Central memory CD8-positive, alpha-beta T cell (primary cell): Measurements from ENCODE around the gene NLGN4X.
"Not testable (repeated sequence)": the region's sequence is repeated elsewhere in the genome, so short reads cannot be mapped to it uniquely, and the experiment has no call there.

Experiments
- ATAC-seq: fragments of 150-1000 bp; cut with Tn5 transposase; replicated peaks from 2 replicates; pipeline ENCODE4 v1.10.0; 2022; ENCODE audit warnings: mild to moderate bottlenecking, moderate FRiP score, moderate number of reproducible peaks; ENCODE audit not compliant: poor library complexity, severe bottlenecking; ENCODE audit errors: extremely low read depth
- DNase-seq, 2 donors: peaks; one replicate each; pipeline ENCODE4 v3.0.0; 2021; ENCODE audit warnings: low spot score in 2 of 2
- H3K27ac Mint-ChIP-seq: one replicate; pipeline ENCODE4 v1.8.0; 2022; ENCODE audit warnings: low read depth, mild to moderate bottlenecking, moderate library complexity, mixed read lengths
- H3K27me3 Mint-ChIP-seq: one replicate; pipeline ENCODE4 v1.8.0; 2022; ENCODE audit warnings: mixed read lengths
- H3K36me3 Mint-ChIP-seq: one replicate; pipeline ENCODE4 v1.8.0; 2022; ENCODE audit warnings: mild to moderate bottlenecking, moderate library complexity, mixed read lengths; ENCODE audit not compliant: insufficient read depth
- H3K4me1 Mint-ChIP-seq: one replicate; pipeline ENCODE4 v1.8.0; 2022; ENCODE audit warnings: mixed read lengths
- H3K4me3 Mint-ChIP-seq: one replicate; pipeline ENCODE4 v1.8.0; 2022; ENCODE audit warnings: mild to moderate bottlenecking, moderate library complexity, mixed read lengths
- H3K9me3 Mint-ChIP-seq: one replicate; pipeline ENCODE4 v1.8.0; 2022; ENCODE audit warnings: mixed read lengths

Gene NLGN4X

GRCh38 chrX:5971300-5971699 is 257.4 kb downstream of the NLGN4X start:
- no peak for ATAC-seq
- no peak overlapping the region for H3K4me3 Mint-ChIP-seq
- no peaks in the 10 kb centered on the region for H3K9me3 Mint-ChIP-seq
- H3K4me1 Mint-ChIP-seq = no peaks in the 10 kb centered on the region
- H3K27ac Mint-ChIP-seq = no peak overlapping the region
- no peaks in the 10 kb centered on the region for H3K27me3 Mint-ChIP-seq
- no peak for DNase-seq
- no peaks in the 10 kb centered on the region for H3K36me3 Mint-ChIP-seq

- DNase-seq (no peak), ATAC-seq (no peak)
- no peaks in the 10 kb centered on the region for H3K9me3 Mint-ChIP-seq
- no peaks in the 10 kb centered on the region for H3K4me1 Mint-ChIP-seq
- H3K4me3 Mint-ChIP-seq = no peak overlapping the region
- H3K27me3 Mint-ChIP-seq = no peaks in the 10 kb centered on the region
- H3K27ac Mint-ChIP-seq = no peak overlapping the region
- no peaks in the 10 kb centered on the region for H3K36me3 Mint-ChIP-seq
Observed at GRCh38 chrX:5965406-5965805, 263.3 kb downstream of the NLGN4X start.

DNA sequence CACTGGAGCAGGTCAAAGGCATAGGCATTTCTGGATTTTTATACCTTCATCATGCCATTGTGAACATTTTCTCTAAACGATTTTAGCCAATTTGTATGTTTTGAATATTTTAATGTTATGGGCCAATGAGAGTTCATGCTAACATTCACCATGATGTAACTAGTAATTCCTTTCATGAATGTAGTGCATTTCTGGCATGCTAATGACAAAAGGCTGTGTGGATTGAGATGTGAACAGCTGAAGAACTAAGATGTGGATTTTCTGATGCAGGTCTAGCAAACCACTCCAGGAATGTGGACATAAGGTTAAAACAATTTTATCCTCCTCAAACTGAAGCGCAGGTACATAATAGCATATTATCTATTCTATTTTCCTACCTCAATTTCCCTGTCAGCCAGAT is 269.4 kb downstream of the NLGN4X start:
- Mint-ChIP-seq H3K36me3 (no peaks in the 10 kb centered on the region), H3K4me3 (no peak overlapping the region), H3K27me3 (no peaks in the 10 kb centered on the region), H3K4me1 (no peaks in the 10 kb centered on the region), H3K9me3 (peaks cover 5% of the 10 kb centered on the region), H3K27ac (no peak overlapping the region)
- DNase-seq (no peak), ATAC-seq (no peak)

DNA sequence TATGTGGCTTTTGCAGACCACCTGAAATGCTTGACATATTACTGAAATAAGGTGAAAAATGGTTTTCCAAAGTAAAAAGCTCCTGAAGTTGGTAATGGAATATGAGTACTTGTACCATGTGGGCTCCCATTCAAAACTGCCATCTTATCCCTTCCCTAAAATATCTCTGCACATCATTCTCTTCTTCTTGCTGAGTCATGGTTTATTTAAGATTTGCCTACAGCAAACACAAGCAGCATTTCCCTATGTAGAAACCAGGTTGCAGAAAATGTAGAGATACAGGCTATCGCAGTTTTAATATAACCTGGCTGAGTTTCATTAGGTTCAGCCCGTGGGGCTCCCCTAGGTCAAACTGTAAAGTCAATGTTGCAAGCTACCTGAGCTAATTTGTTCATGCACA is 270.1 kb downstream of the NLGN4X start:
- no peak for ATAC-seq
- H3K27me3 Mint-ChIP-seq = no peaks in the 10 kb centered on the region

DNA sequence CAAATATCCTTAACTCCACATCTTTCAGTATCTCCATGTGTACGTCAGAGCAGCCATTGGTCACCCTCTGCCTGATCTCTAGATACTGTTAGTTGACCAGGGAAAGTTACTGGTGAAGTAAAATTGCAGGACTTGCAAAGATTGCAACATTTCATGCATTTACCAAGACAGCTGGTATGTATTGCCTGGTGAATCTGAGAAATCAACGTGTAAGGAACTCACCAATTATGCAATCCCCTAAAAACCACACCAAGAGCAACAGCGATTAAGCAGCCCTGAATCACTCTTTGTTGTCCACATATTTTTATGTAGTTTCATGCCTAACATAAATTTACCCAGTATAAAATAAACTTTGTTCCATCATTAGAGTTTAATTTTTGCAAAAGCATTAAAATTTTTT is 271.2 kb downstream of the NLGN4X start:
- no peaks in the 10 kb centered on the region for H3K27me3 Mint-ChIP-seq
- no peak for ATAC-seq
- H3K4me3 Mint-ChIP-seq = no peak overlapping the region
- H3K36me3 Mint-ChIP-seq = no peaks in the 10 kb centered on the region
- H3K9me3 Mint-ChIP-seq = peaks cover 5% of the 10 kb centered on the region
- H3K27ac Mint-ChIP-seq = no peak overlapping the region
- H3K4me1 Mint-ChIP-seq = no peaks in the 10 kb centered on the region
- DNase-seq = no peak

More for the DNA sequence above, 270.1 kb downstream of the NLGN4X start:
- DNase-seq = no peak
- no peaks in the 10 kb centered on the region for H3K4me1 Mint-ChIP-seq
- no peaks in the 10 kb centered on the region for H3K36me3 Mint-ChIP-seq
- H3K27ac Mint-ChIP-seq = no peak overlapping the region
- peaks cover 5% of the 10 kb centered on the region for H3K9me3 Mint-ChIP-seq
- H3K4me3 Mint-ChIP-seq = no peak overlapping the region

DNA sequence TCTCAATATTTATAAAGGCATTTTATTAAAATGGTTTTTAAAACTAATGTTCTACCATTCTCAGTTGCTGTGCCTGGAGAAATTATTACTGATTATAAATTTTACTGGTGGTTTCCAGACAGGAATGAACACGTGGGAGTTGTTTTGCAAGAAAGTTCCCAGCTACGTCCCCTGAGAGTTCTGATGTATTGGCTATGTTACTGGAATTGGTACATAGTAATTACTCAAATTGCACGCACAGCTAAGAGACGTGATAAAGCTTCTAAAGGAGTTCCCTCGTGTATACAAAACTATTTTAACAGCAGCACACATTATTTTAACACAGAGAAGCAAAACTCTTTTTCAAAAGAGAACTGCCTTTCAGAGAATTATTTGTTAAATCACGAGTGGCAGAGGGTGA is 292.2 kb downstream of the NLGN4X start:
- no peaks in the 10 kb centered on the region for H3K27me3 Mint-ChIP-seq
- H3K4me1 Mint-ChIP-seq = no peaks in the 10 kb centered on the region

GRCh38 chrX:5928224-5928623 is 300.4 kb downstream of the NLGN4X start:
- Mint-ChIP-seq H3K27ac (no peak overlapping the region), H3K9me3 (peaks cover 5% of the 10 kb centered on the region), H3K4me3 (no peak overlapping the region), H3K4me1 (no peaks in the 10 kb centered on the region), H3K27me3 (no peaks in the 10 kb centered on the region), H3K36me3 (no peaks in the 10 kb centered on the region)
- ATAC-seq (no peak), DNase-seq (no peak)

More for the DNA sequence above, 292.2 kb downstream of the NLGN4X start:
- DNase-seq = no peak
- H3K27ac Mint-ChIP-seq = no peak overlapping the region
- H3K9me3 Mint-ChIP-seq = peaks cover 11% of the 10 kb centered on the region
- no peak overlapping the region for H3K4me3 Mint-ChIP-seq
- no peak for ATAC-seq
- no peaks in the 10 kb centered on the region for H3K36me3 Mint-ChIP-seq

DNA sequence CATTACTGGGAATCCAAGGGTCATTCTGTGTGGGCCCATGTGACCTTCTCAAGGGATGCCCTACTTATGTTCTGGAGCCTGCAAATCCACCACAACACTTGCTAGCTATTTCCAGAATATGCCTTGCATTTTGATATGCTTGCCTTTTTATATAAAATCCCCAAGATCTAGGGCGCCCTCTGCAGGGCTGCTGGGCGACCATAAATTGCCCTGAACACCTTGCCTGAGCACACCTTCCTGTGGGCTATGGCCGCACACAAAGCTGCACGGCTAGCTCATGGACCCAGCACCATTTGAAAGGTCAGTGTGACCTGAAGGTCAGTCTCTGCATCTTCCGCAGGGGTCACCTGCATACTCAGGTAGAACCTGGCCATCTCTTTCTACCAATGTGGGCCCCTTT is 311.7 kb downstream of the NLGN4X start:
- ATAC-seq = no peak
- Mint-ChIP-seq H3K27me3 (no peaks in the 10 kb centered on the region), H3K27ac (no peak overlapping the region), H3K4me3 (no peak overlapping the region), H3K4me1 (no peaks in the 10 kb centered on the region), H3K9me3 (peaks cover 5% of the 10 kb centered on the region), H3K36me3 (no peaks in the 10 kb centered on the region)
- no peak for DNase-seq

- DNase-seq = no peak
- no peaks in the 10 kb centered on the region for H3K4me1 Mint-ChIP-seq
- no peaks in the 10 kb centered on the region for H3K27me3 Mint-ChIP-seq
- H3K36me3 Mint-ChIP-seq = no peaks in the 10 kb centered on the region
- peaks cover 5% of the 10 kb centered on the region for H3K9me3 Mint-ChIP-seq
- ATAC-seq = no peak
- no peak overlapping the region for H3K4me3 Mint-ChIP-seq
- H3K27ac Mint-ChIP-seq = no peak overlapping the region
Observed at GRCh38 chrX:5915783-5916182, 312.9 kb downstream of the NLGN4X start.

GRCh38 chrX:5907207-5907606 is 321.5 kb downstream of the NLGN4X start:
- ATAC-seq (no peak), DNase-seq (no peak)
- H3K27ac Mint-ChIP-seq = no peak overlapping the region
- no peaks in the 10 kb centered on the region for H3K9me3 Mint-ChIP-seq
- H3K36me3 Mint-ChIP-seq = no peaks in the 10 kb centered on the region
- H3K27me3 Mint-ChIP-seq = no peaks in the 10 kb centered on the region
- H3K4me1 Mint-ChIP-seq = no peaks in the 10 kb centered on the region
- H3K4me3 Mint-ChIP-seq = no peak overlapping the region

GRCh38 chrX:5903586-5904190 is 325.0 kb downstream of the NLGN4X start:
- H3K27me3 Mint-ChIP-seq, H3K4me1 Mint-ChIP-seq, ATAC-seq: not testable (repeated sequence)

DNA sequence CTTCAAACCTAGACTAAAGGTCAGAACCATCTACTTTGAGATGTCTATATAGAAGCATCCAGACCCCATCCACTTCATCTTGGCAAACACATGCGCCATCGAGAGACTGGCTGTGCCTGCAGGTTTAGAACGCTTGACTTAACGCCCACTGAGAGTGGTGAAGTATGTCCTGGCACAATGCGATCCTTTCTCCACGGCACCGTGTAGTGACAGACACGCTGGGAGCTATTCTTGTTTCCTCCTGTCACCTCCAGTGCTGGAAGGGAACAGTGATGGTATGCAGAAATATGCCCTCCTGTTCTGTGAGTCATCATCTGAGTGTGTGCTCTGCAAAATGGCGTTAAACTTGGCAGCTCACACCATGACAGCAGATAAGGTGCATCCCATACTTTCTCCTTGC is 330.2 kb downstream of the NLGN4X start:
- H3K4me3 Mint-ChIP-seq = no peak overlapping the region
- H3K4me1 Mint-ChIP-seq = no peaks in the 10 kb centered on the region
- H3K9me3 Mint-ChIP-seq = peaks cover 4% of the 10 kb centered on the region
- DNase-seq (no peak), ATAC-seq (no peak)
- H3K36me3 Mint-ChIP-seq = no peaks in the 10 kb centered on the region
- no peak overlapping the region for H3K27ac Mint-ChIP-seq
- H3K27me3 Mint-ChIP-seq = no peaks in the 10 kb centered on the region

More at GRCh38 chrX:5903586-5904190, 325.0 kb downstream of the NLGN4X start:
- DNase-seq, H3K4me3 Mint-ChIP-seq, H3K9me3 Mint-ChIP-seq, H3K27ac Mint-ChIP-seq, H3K36me3 Mint-ChIP-seq: not testable (repeated sequence)

DNA sequence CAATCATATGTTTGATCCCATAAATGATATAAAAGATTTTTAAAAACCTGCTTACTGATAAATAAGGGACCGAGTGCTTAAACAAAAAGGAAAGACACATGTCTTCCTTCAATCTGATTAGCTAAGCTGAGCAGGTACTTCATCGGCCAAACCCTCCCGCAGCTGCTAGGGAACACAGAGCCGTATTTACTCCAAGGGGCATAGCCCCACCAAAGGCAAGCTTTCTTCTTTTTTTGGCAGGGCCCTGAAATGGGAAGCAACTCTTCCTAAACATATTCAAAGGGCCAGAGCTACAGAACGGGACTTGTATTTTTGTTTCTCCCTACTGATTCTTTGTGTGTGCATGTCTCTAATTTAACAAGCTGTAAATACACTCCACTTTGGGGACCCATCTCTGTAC is 337.3 kb downstream of the NLGN4X start:
- ATAC-seq = no peak
- Mint-ChIP-seq H3K9me3 (no peaks in the 10 kb centered on the region), H3K27ac (no peak overlapping the region), H3K27me3 (no peaks in the 10 kb centered on the region), H3K36me3 (no peaks in the 10 kb centered on the region), H3K4me1 (no peaks in the 10 kb centered on the region), H3K4me3 (no peak overlapping the region)
- no peak for DNase-seq
